HG03575 (cell line): Measurements from ENCODE around the gene EDNRA.

Source experiments
- ATAC-seq: cut with Tn5 transposase; IDR thresholded peaks from one replicate; pipeline ENCODE4 v1.9.1; 2021; ENCODE audit not compliant: unreplicated experiment, insufficient number of reproducible peaks, low FRiP score; ENCODE audit errors: extremely low read depth

Gene EDNRA

GRCh38 chr4:147580396-147580795 lies 99.5 kb downstream of the EDNRA start:
- ATAC-seq: no peak

- ATAC-seq: no peak
Measured at GRCh38 chr4:147581606-147582350, 100.9 kb downstream of the EDNRA start.

- no peak for ATAC-seq
Measured at GRCh38 chr4:147582386-147583060, 101.6 kb downstream of the EDNRA start.

GRCh38 chr4:147583876-147584275 lies 103.0 kb downstream of the EDNRA start:
- no peak for ATAC-seq

- ATAC-seq: no peak
Measured at GRCh38 chr4:147586032-147586431, 105.1 kb downstream of the EDNRA start.

GRCh38 chr4:147586637-147587036 lies 105.7 kb downstream of the EDNRA start:
- peak; percentile 76 for ATAC-seq

- no peak for ATAC-seq
Measured at GRCh38 chr4:147587041-147587440, 106.1 kb downstream of the EDNRA start.

- ATAC-seq: no peak
Measured at GRCh38 chr4:147589586-147589985, 108.7 kb downstream of the EDNRA start.

- ATAC-seq: no peak
Measured at GRCh38 chr4:147590249-147590920, 109.5 kb downstream of the EDNRA start.

- ATAC-seq: no peak
Measured at GRCh38 chr4:147591106-147591505, 110.2 kb downstream of the EDNRA start.

GRCh38 chr4:147594107-147594506 lies 113.2 kb downstream of the EDNRA start:
- no peak for ATAC-seq
